GM06990 (cell line): ENCODE measurements around the gene ANKRD65.

Experiments
- DNase-seq: peaks from one replicate; pipeline ENCODE4 v3.0.0-alpha.2; 2011; ENCODE audit not compliant: insufficient read length; ENCODE audit errors: extremely low read depth
- H3K27me3 ChIP-seq: replicated peaks from 2 replicates; pipeline ENCODE4 v1.6.0; 2011; ENCODE audit warnings: low read length; ENCODE audit not compliant: control insufficient read depth, insufficient read depth
- H3K36me3 ChIP-seq: 2 replicates; pipeline ENCODE4 v1.5.1; 2011; ENCODE audit warnings: low read length; ENCODE audit not compliant: control insufficient read depth, insufficient read depth
- H3K4me3 ChIP-seq: replicated peaks from 2 replicates; pipeline ENCODE4 v1.5.1; 2011; ENCODE audit warnings: low read depth, mild to moderate bottlenecking, control low read depth, low read length
- TF ChIP-seq, protein P1 (sequence below): IDR thresholded peaks from 2 replicates; pipeline ENCODE4 v1.5.1; 2011; ENCODE audit warnings: low read length, control low read depth, mild to moderate bottlenecking, inconsistent platforms; ENCODE audit not compliant: insufficient read depth, poor library complexity, severe bottlenecking

The ANKRD65 gene

DNA sequence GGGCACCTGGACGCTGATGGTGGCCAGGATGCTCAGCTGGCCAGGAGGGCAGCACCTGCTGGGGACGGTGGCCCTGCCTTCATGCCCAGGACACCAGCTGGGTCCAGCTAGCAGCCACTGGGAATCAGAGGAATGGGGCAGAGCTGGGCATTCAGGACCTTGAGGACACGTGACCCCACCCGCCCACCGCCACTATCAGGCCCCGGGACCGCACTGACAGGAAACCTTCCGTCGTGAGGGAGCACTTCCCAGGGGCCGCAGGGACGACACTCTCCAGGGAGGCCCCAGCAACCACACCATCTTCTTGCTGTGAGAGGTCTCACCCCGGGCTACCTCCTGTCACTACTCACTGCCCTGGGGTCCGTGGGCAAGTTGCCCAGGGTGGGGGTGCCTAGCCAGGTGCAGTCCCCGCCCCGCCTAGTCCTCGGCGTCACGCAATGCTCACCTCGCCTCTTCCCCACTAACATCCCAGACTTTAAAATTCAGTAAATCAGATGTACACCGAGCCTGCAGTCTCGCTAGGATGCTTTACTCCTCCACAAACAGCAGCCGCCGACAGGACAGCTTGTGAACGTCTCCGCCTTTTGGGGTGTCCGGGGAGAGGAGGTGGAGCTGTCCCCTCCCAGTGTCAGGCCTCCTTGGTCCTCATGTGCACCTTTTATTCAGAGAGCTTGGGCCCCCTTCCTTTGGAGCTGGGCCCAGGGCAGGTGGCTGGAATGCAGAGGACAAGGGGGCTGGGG, 19.4 kb upstream of the ANKRD65 start:
- H3K27me3 ChIP-seq, result no peaks in the 10 kb centered on the region
- no peaks in the 10 kb centered on the region for H3K36me3 ChIP-seq
- no peak for DNase-seq
- TF ChIP-seq, protein P1, sequence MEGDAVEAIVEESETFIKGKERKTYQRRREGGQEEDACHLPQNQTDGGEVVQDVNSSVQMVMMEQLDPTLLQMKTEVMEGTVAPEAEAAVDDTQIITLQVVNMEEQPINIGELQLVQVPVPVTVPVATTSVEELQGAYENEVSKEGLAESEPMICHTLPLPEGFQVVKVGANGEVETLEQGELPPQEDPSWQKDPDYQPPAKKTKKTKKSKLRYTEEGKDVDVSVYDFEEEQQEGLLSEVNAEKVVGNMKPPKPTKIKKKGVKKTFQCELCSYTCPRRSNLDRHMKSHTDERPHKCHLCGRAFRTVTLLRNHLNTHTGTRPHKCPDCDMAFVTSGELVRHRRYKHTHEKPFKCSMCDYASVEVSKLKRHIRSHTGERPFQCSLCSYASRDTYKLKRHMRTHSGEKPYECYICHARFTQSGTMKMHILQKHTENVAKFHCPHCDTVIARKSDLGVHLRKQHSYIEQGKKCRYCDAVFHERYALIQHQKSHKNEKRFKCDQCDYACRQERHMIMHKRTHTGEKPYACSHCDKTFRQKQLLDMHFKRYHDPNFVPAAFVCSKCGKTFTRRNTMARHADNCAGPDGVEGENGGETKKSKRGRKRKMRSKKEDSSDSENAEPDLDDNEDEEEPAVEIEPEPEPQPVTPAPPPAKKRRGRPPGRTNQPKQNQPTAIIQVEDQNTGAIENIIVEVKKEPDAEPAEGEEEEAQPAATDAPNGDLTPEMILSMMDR, result no peak
- H3K4me3 ChIP-seq, result no peak overlapping the region

DNA sequence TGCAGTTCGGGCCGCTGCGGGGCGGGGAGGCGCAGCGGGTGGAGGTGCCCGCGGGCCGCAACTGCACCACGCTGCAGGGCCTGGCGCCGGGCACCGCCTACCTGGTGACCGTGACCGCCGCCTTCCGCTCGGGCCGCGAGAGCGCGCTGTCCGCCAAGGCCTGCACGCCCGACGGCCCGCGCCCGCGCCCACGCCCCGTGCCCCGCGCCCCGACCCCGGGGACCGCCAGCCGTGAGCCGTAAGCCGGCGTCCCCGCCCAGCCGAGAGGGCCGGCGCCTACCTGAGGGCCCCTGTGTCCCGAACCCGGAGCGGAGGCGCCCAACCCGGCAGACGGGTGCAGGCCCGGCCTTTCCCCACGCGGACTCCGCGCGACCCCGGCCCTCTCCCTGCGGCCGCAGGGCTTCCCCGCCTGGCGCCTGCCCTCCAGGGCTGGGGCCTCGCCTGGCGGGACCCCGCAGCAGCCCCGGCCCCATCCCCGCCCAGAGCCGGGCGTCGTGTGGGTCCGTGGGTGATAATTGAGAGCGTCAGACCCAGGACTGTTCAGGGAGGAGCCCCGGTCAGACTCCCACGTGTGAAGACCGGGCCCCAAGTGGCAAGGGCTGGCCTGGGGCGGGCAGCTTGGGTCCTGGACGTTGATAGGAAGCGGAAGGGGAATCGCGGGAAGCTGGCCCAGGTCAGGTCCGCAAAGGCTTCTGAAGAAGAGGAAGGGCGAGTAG, 18.6 kb upstream of the ANKRD65 start:
- no peak overlapping the region for H3K4me3 ChIP-seq
- no peaks in the 10 kb centered on the region; the same call in 1 of the 2 replicates for H3K27me3 ChIP-seq
- no peaks in the 10 kb centered on the region for H3K36me3 ChIP-seq
- TF ChIP-seq, protein P1, result no peak
- DNase-seq, result no peak

DNA sequence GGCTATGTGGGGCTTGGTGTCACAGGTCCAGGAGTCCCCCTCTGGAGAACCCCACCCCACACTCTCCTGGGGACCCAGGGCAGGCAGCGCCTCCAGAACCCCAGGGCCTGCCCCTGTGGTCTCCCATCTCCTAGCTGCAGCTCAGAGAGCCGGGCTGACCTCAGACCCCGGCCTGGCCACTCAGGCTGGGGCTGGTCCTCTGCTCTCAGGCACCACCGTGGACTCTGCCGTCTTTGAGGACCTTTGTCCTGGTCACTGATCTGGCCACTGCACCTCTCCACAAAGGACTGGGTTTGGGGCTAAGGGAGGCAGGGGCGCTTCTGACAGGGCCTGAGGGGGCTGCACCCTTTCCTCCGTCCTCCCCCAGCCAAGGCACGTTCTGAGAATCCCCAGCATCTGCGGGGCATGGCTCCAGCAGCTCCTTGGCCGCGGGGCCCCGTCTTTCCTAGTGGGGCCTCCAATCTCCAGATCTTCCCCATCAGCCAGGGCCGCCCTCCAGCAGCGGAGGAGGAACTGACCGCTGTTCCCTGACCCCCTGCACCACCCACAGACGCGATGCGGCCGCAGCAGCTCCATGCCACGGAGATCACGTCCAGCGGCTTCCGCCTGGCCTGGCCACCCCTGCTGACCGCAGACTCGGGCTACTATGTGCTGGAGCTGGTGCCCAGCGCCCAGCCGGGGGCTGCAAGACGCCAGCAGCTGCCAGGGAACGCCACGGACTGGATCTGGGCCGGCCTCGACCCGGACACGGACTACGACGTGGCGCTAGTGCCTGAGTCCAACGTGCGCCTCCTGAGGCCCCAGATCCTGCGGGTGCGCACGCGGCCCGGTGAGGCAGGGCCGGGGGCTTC, 17.7 kb upstream of the ANKRD65 start:
- no peak for DNase-seq
- no peak overlapping the region for H3K4me3 ChIP-seq

DNA sequence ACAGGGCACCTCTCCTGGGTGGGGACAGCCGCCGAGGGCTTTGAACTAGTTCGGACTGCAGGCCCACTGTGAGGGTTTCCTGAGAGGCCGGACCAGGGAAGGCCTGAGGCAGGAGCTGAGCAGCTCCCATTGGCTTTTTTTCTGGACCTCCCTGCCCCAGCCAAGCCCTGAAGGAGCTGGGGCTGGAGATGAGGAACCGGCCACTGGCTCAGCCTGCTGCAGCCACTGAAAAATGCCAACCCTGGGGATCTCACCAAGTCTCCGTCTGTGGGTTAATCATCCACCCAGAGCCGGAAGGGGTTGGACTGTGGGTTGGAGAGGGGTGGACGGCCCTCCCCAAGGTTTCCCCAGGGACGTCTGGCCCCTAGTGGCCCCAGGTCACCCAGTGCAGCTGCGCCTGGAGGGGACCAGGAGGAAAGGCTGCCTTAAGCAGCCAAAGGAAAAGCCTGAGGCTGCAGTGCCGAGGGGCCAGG, 16.9 kb upstream of the ANKRD65 start:
- Histone ChIP-seq H3K27me3 (no peaks in the 10 kb centered on the region; the same call in 1 of the 2 replicates), H3K36me3 (no peaks in the 10 kb centered on the region), H3K4me3 (no peak overlapping the region)
- TF ChIP-seq, protein P1, result no peak
- no peak for DNase-seq

More for the DNA sequence above, 17.7 kb upstream of the ANKRD65 start:
- no peaks in the 10 kb centered on the region for H3K36me3 ChIP-seq
- TF ChIP-seq, protein P1, result no peak
- no peaks in the 10 kb centered on the region; the same call in 1 of the 2 replicates for H3K27me3 ChIP-seq

DNA sequence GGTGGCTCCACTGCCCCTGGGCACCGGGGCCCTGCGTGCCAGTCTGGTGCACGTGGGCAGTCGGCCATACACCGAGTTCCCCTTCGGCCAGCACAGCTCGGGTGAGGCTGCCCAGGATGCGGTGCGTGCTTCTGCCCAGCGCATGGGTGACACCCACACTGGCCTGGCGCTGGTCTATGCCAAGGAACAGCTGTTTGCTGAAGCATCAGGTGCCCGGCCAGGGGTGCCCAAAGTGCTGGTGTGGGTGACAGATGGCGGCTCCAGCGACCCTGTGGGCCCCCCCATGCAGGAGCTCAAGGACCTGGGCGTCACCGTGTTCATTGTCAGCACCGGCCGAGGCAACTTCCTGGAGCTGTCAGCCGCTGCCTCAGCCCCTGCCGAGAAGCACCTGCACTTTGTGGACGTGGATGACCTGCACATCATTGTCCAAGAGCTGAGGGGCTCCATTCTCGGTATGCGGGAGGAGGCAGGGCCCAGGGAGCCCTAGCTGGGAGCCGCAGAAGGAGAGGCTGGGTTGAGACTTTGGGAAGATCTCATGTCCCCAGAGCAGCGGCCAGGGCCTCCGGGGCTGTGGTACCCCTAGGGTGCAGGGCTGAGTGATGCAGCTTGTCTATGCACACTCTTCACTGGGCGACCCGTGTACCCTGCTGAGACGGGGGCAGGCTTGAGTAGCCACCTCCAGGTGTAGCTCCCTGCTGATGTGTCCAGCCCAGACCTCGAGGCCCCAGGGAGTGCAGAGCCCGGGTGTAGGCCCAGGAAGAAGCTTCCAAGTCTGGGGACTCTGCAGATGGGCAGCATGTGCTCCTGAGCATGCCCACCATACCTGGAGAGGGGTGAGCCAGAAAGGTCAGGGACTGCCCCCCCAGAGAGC, 16.2 kb upstream of the ANKRD65 start:
- H3K36me3 ChIP-seq, result no peaks in the 10 kb centered on the region
- H3K4me3 ChIP-seq, result no peak overlapping the region
- no peaks in the 10 kb centered on the region; the same call in 1 of the 2 replicates for H3K27me3 ChIP-seq
- no peak for DNase-seq
- TF ChIP-seq, protein P1, result no peak
